Adrenal gland (tissue), 12 donors: Measurements from ENCODE around the gene KMT2D. TPM values are rescaled to one million over a fixed set of nuclear protein-coding genes. Genes with fewer than 3 reads are reported as not detected.

ENCODE experiments used
- DNase-seq, 7 donors: peaks; one replicate each; pipeline ENCODE4 v3.0.0-alpha.2; 2019 to 2020
- H3K27ac ChIP-seq, 5 donors: fragments of 200-600 bp; sonication (generic) in 4 of 5; 1 replicate in 3 of 5; 2 replicates in 2 of 5; pipeline versions ENCODE4 v1.5.1 to v1.8.0; 2016 to 2020; ENCODE audit warnings: mild to moderate bottlenecking in 1 of 5
- H3K27me3 ChIP-seq: fragments of 200-600 bp; 2 replicates; pipeline ENCODE4 v1.8.0; 2021
- H3K36me3 ChIP-seq, 2 donors: fragments of 200-600 bp; replicated peaks in 1 of 2; 1 replicate in 1 of 2; 2 replicates in 1 of 2; pipeline versions ENCODE4 v1.5.1 to v1.8.0; 2018 to 2022
- H3K4me1 ChIP-seq, 2 donors: fragments of 200-600 bp; replicated peaks in 1 of 2; 1 replicate in 1 of 2; 2 replicates in 1 of 2; pipeline versions ENCODE4 v1.5.1 to v1.8.0; 2018 to 2021
- H3K4me3 ChIP-seq, 4 donors: fragments of 200-600 bp; sonication (generic) in 3 of 4; one replicate each; pipeline ENCODE4 v1.5.1; 2016 to 2018
- H3K9me3 ChIP-seq, 3 donors: fragments of 200-600 bp; sonication (generic) in 1 of 3; replicated peaks in 1 of 3; 1 replicate in 2 of 3; 2 replicates in 1 of 3; pipeline versions ENCODE4 v1.5.1 to v1.8.0; 2016 to 2021
- CTCF ChIP-seq, 6 experiments: fragments of 450-650 bp in 4 of 6; fragments of 200-600 bp in 2 of 6; sonication (generic) in 1 of 6; IDR thresholded peaks; 1 replicate in 5 of 6; 2 replicates in 1 of 6; pipeline versions ENCODE4 v1.5.1 to v1.8.0; 2016 to 2021; ENCODE audit warnings: antibody characterized with exemption in 6 of 6, mild to moderate bottlenecking in 2 of 6, moderate library complexity in 1 of 6
- POLR2A ChIP-seq, 2 donors: fragments of 450-650 bp; IDR thresholded peaks; one replicate each; pipeline ENCODE4 v1.6.1; 2017; ENCODE audit warnings: antibody characterized with exemption in 2 of 2, mild to moderate bottlenecking in 2 of 2, moderate library complexity in 1 of 2
- WGBS, 4 donors: extraction: QIAGEN DNeasy Blood & Tissue Kit in 2 of 4; methylation state at CpG; one replicate each; pipeline versions ENCODE4 v1.1.5 to v1.1.7; 2013 to 2017; 5-methylcytosine and 5-hydroxymethylcytosine counted together
- intact Hi-C, 2 donors: fragments of 100-400 bp; cut with DNase I; formaldehyde crosslinking; loops; one replicate each; pipeline versions ENCODE4 v1.14.1 to v1.15.0; 2022 to 2023
- polyA plus RNA-seq, 3 donors: library from polyadenylated mRNA; stranded (reverse); fragments of 200-250 nt in 2 of 3; fragments of 350-450 nt in 1 of 3; fragmentation: Illumina TruSeq in 1 of 3; extraction: RNeasy Lipid Tissue Mini Kit (QIAGEN cat#74804) in 1 of 3; gene quantifications; one replicate each; pipeline ENCODE4 v1.2.3, GENCODE V29; 2013 to 2014
- total RNA-seq, 9 donors: library from RNA; depleted of rRNA in 4 of 9; stranded (reverse); fragments of >200 nt in 4 of 9; fragments of 120-200 nt in 1 of 9; fragmentation: NEBNext Ultra II Directional in 1 of 9; extraction: Animal tissue kit (Norgen Biotek cat#: 25700) in 1 of 9; gene quantifications; one replicate each; pipeline versions ENCODE4 v1.1.0 to v1.2.4, GENCODE V29; 2013 to 2023
- donor health status: healthy with polysubstance abuse.
- donor health status: Bipolar disorder and iron deficiency.
- donor health status: DM: yes; HTN: yes; CAD: no.
- donor health status: DM: no; HTN: no; CAD: no.
- donor health status: DM: no; HTN: no; CAD: no.
- donor health status: DM: yes; HTN: yes; CAD: no.

Gene KMT2D
- total and polyA plus RNA-seq, 12 donors: 21.2 to 140 (median 56.0) TPM

GRCh38 chr12:49021292-49021915, 39.2 kb downstream of the KMT2D start:
- H3K27ac ChIP-seq: no peak overlapping the region
- WGBS, 4 donors: 74 to 85% (median 80%) methylated on average over 8 to 11 of the region's 11 CpGs
- intact Hi-C loops: loop anchor here in 1 of 2 donors (5.0 kb wide), 1 partner anchor 36 kb away; no protein-coding TSS in a partner anchor
- H3K27me3 ChIP-seq: no peaks in the 10 kb centered on the region
- no peak overlapping the region for H3K4me3 ChIP-seq
- TF ChIP-seq CTCF (IDR thresholded peaks at IDR 0.05): no peak
- TF ChIP-seq POLR2A (IDR thresholded peaks at IDR 0.05): no peak
- no peaks in the 10 kb centered on the region for H3K9me3 ChIP-seq
- peak in 3 of 7 donors; percentile 19 to 35 (median 21) for DNase-seq
- H3K4me1 ChIP-seq: peaks cover 22 to 23% of the 10 kb centered on the region in 2 donors
- H3K36me3 ChIP-seq: peaks cover 0 to 55% of the 10 kb centered on the region in 2 donors

GRCh38 chr12:49020441-49020840, 40.2 kb downstream of the KMT2D start:
- Histone ChIP-seq H3K4me3 (no peak overlapping the region), H3K36me3 (peaks cover 0 to 46% of the 10 kb centered on the region in 2 donors), H3K9me3 (no peaks in the 10 kb centered on the region), H3K4me1 (peaks cover 22 to 28% of the 10 kb centered on the region in 2 donors), H3K27me3 (no peaks in the 10 kb centered on the region), H3K27ac (peak overlapping the region in 1 of 5 donors; percentile 99)
- peak in 4 of 7 donors; percentile 18 to 32 (median 22) for DNase-seq
- WGBS, 4 donors: 82 to 89% (median 86%) methylated on average over 4 to 6 of the region's 6 CpGs
- TF ChIP-seq CTCF (IDR thresholded peaks at IDR 0.05) (no peak), POLR2A (IDR thresholded peaks at IDR 0.05) (no peak)
- intact Hi-C loops: loop anchor here in 1 of 2 donors (5.0 kb wide), 1 partner anchor 37 kb away; no protein-coding TSS in a partner anchor

GRCh38 chr12:49019443-49020324, 40.9 kb downstream of the KMT2D start:
- no peaks in the 10 kb centered on the region for H3K9me3 ChIP-seq
- peaks cover 22 to 28% of the 10 kb centered on the region in 2 donors for H3K4me1 ChIP-seq
- TF ChIP-seq CTCF (IDR thresholded peaks at IDR 0.05) (peak in 1 of 6 experiments; percentile 19), POLR2A (IDR thresholded peaks at IDR 0.05) (peak in 1 of 2 donors; percentile 23)
- H3K36me3 ChIP-seq: peaks cover 0 to 38% of the 10 kb centered on the region in 2 donors
- intact Hi-C loops: loop anchor here in 1 of 2 donors (5.0 kb wide), 1 partner anchor 38 kb away; no protein-coding TSS in a partner anchor
- peak; percentile 36 to 74 (median 59) for DNase-seq
- peak overlapping the region; percentile 96 to 99 (median 97) for H3K27ac ChIP-seq
- H3K27me3 ChIP-seq: no peaks in the 10 kb centered on the region
- peak overlapping the region in 1 of 4 donors; percentile 66 for H3K4me3 ChIP-seq
- 36 to 49% (median 38%) methylated on average over 10 of the region's 10 CpGs for WGBS, 4 donors

- H3K9me3 ChIP-seq: no peaks in the 10 kb centered on the region
- no peak for DNase-seq
- peaks cover 0 to 32% of the 10 kb centered on the region in 2 donors for H3K36me3 ChIP-seq
- H3K27ac ChIP-seq: peak overlapping the region; percentile 96 to 99 (median 97)
- H3K27me3 ChIP-seq: no peaks in the 10 kb centered on the region
- intact Hi-C loops: no loop called here
- H3K4me1 ChIP-seq: peaks cover 22 to 28% of the 10 kb centered on the region in 2 donors
- WGBS, 4 donors: 2 to 4% (median 3%) methylated on average over 8 of the region's 8 CpGs
- no peak for TF ChIP-seq POLR2A (IDR thresholded peaks at IDR 0.05)
- no peak for TF ChIP-seq CTCF (IDR thresholded peaks at IDR 0.05)
- peak overlapping the region in 3 of 4 donors; percentile 63 to 85 (median 66) for H3K4me3 ChIP-seq
These were observed 41.5 kb downstream of the KMT2D start for GRCh38 chr12:49019120-49019430.
